ENCODE measurements around the gene TSPAN9. TPM values are rescaled to one million over a fixed set of nuclear protein-coding genes. Genes with fewer than 3 reads are reported as not detected.

TSPAN9 gene
- polyA plus RNA-seq, 4 donors, result 79.9 to 98.9 (median 89.6) TPM

DNA sequence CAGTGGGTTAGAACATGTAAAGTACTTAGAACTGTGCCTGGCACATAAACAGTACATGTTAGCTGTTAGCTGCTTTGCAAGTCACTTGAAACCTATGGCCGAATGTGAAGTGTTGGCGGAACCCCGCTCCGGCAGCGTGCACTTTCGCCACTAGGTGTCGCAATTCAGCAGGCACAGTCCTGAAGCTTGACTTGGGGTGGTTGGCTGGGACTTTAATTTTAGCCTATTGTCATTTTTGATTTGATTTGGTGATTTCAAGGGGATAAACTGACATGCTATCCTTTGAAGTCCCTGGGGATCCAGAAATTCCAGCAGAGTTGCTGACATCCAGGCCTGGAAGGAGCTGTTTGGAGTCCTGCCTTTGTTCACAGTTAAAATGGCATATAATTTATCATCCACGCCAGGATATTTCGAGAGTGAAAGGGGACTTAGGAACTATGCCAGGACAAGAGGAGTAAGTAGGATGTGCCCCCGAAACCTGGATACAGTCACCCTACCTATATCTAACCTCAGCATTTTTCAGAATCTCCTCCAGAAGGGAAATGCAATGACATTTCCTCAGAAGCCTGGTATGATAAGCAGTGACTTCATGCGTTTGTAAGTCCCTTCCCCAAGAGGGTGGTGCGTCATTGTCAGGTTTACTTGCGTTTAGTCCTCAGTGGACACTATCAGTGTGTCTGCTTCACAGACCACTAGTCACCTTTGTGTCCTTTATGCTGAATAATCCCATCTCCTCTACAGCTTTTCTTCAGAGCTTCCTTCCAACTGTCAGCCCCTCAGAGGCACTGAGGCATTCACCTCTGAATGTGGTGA is 3.5 kb upstream of the TSPAN9 start:
- peak in 2 of 4 donors; percentile 57 to 78 for DNase-seq (ENCODE audit: low read depth in 4 of 4, low spot score in 3 of 4)

DNA sequence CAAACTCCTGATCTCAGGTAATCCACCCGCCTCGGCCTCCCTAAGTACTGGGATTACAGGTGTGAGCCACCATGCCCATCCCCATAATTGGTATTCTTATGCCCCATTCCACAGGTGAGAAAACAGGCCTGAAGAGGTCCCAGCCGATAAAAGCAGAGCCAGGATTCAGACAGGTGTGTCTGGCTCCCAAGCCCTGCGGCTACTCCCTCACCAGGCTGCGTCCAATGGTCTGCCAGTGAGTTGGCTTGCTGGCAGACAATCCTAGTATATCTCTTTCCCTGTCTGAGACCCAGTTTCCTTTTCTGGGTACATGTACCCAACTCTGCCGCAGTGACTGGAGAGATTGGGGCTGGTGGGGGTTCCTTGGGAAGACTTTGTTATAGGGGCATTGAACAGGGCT is 1.9 kb upstream of the TSPAN9 start:
- DNase-seq (ENCODE audit: low read depth in 4 of 4, low spot score in 3 of 4), result no peak

DNA sequence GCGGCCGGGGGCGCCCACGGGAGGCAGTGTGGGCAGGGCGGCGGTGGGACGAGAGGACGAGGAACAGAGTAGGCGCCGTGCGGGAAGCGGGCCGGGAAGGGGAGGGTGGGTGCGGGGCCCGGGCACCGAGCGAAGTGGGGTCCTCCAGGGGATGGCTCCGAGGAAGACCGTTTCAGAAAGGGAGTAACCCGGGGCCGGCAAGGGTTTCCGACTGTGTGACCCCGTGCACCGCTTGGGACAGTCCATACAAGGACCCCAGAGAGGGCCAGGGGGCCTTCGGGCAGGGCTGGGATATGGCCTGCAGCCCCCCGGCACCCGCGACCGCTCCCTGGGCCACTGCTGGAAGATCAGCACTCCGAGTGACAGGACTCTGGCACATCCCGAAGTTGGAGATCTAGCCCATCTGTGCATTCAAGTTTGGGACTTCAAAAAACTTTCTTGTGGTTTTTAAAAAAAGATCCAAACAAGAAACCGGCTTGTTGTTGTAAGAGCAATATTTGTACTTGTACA is 448 bp downstream of the TSPAN9 start:
- DNase-seq (ENCODE audit: low read depth in 4 of 4, low spot score in 3 of 4), result no peak

DNA sequence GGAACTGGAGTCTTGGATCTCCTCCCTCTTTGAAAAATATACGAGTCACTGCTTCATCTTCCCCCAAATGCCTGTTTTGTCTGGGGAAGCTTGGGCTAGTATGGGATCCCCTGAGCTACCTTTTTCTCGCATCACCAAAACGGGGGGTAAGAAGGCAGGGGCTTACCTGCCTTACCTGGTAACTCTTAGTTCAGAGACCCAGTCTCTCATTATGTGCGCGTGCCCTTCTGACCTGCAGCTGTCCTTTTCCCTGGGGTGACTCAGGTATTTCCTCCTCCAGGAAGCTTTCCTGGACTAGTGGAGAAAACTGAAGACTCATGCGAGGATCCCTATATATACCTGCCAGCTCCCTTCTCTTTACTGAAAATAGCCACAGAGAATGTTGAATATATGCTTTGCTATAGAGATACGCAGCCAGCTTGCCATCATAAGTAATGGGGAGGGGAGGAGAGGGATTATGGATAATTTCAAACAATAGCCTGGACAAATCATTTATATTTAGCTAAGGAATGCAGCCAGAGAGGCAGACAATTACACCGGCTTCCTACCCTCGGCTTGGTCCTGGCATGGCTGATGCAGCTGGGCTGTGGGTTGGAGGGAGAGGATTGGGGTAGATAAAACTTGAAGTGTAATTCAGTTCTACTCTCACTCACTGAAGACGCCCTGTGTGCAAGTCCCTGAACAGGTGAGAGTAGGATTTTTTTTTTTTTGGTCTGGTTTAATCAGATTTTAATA is 1.1 kb downstream of the TSPAN9 start:
- DNase-seq (ENCODE audit: low read depth in 4 of 4, low spot score in 3 of 4), result no peak

DNA sequence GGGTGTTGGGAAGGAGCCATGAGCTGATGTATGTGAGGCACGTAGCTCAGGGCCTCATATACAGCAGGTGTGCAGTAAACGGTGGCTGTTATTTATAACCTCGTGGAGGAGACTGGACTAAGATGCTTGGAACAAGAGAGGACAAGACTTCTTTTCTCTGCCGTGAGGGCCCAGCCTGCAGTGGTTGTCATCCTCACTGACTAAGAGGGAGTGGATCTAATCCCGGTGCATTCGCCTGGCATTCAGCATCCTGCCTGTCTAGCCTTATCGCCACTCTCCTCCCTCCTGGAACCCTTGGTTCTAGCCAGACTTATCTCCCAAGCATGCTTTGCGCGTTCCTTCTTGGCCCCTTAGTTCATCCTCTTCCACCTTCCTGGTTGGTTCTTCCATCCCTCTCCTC is 3.9 kb downstream of the TSPAN9 start:
- no peak for DNase-seq (ENCODE audit: low read depth in 4 of 4, low spot score in 3 of 4)

DNA sequence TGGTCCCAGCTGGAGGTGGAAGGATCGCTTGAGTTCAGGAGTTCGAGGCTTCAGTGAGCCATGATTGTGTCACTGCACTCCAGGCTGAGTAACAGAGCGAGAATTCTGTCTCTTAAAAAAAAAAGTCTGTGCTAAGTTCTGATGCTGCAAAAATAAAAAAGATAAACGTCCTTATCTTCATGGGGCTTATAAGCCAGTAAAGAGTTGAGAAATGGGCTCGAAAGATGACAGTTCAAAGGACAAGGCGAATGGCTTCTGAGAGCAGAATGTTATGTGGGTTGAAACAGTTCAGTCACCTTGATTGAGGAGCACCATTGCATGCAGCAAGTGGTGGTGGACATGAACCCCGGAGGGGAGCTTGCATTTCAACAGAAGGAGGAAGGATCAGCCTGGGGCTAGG is 4.7 kb downstream of the TSPAN9 start:
- DNase-seq (ENCODE audit: low read depth in 4 of 4, low spot score in 3 of 4), result no peak

DNA sequence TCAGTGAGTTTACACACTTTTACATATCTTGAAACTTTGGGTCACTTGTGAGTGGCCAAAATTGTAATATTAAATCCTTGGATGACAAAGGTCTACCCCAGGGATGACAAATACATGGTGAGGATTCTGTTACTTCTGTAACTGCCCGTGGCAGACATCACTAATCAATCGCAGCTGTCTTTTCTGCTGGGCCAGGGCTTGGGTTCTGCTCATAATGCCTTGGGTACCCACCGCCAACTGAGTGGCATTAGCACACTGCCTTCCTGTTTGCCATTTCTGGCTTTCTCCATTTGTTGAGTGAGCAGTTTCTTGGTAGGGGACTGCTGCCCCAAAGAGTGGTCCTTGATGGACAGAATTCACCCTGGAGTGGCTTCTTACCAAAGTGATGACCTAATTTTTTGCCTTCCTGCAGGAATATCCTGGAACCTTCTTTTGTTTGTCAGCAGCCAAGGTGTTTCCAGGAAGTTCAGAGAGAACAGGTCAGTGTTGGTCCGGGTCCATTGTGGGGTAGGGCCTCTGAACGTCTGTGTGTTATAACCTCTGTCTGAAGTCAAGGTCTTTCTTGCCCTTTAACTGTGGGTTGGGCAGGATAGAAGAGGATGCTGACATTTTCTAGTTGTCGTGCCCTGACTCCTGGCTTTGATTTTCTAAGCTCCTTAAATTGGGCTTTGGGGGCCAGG is 6.2 kb downstream of the TSPAN9 start:
- no peak for DNase-seq (ENCODE audit: low read depth in 4 of 4, low spot score in 3 of 4)

DNA sequence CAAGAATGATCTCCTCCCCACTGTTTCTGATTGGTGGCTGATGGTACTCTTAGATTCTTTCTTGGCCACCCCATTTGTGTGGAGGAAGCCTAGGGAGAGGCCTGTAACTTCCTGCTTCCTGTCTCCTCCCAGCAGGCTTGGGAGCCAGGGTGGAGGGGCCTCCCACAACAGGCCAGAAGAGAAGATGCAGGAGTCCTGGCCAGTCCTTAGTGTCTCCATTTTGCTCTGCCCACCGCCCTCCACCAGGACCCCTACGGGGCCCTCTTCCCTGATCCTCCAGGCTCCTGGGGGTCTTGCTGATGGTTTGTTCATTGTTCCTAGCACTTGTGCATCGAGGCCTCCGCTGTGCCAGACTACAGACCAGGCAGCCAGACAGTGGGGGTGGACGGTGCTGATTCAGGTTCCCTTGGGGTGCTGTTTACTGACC is 6.8 kb downstream of the TSPAN9 start:
- DNase-seq (ENCODE audit: low read depth in 4 of 4, low spot score in 3 of 4), result no peak

DNA sequence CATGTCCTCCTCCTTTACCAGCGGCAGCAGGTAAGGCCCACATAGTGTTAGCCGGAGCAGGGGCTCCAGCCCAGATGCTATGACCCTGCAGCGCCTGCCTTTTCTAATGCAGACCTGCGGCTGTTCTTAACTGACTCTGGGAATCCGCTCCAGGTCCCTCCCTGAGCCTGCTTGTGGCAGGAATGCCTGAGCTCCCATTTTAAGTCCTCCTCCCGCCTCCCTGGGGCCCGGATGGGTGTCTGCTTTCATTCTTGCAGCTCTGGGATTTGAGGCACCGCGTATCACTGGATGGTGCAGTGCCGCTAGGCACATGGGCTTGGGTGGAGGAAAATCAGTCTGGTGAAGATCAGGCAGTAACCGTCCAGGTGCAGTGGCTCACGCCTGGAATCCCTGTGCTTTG is 7.6 kb downstream of the TSPAN9 start:
- DNase-seq (ENCODE audit: low read depth in 4 of 4, low spot score in 3 of 4), result no peak

DNA sequence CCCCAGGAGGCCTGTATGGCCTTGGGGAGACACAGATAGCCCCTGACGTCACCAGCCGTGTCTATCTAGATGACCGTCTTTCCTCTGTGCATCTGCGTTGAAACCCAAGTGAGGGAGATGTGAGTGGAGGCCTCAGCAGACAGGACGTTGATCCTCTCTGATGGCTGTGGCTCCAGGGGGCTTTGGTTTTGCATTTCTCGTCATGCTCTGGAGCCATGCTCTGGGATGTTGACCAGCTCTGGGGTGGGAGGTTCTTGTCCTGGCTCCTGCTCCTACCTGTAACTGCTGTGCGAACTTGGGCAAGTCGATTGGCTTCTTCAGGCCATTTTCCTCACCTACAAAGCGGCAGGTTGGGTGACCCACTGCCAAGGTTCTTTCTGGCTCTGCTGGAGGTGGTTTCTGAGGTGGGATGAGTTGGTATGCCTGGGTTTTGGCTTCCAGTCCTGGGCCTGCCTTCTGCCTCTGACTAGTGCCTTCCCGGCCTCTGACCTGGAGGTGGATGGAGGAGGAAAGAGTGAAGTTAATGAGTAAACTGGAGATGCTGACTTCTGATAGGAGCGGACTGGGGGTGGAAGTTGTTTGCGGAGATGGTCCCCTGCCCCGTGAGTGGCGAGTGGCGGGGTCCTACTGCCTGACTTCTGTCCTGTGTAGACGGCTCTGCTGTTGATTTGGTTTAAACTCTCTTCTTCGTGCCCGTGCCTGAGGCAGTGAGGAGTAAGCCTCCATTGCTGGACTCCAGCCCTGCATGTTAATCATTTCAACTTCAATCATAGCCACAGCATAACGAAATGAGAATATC is 8.4 kb downstream of the TSPAN9 start:
- DNase-seq (ENCODE audit: low read depth in 4 of 4, low spot score in 3 of 4), result no peak

DNA sequence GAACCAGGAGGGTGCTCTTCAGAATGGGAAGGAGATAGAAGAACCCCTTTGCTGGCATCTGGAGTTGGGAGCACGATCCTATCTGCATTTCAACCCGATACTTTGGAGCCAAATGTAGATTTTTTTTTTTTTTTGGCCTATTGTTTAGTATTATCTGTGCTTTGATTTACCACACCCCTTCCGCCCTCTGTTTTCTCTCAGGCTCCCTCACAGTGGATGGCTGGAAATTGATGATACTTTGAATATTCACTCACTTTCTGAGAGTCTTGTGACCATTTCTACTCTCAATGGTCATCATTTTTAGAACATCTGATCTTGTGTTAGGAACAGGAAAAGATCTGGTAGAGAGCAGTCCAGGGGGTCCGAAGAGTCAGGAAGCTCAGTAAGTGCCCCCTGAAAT is 9.0 kb downstream of the TSPAN9 start:
- DNase-seq (ENCODE audit: low read depth in 4 of 4, low spot score in 3 of 4), result no peak

DNA sequence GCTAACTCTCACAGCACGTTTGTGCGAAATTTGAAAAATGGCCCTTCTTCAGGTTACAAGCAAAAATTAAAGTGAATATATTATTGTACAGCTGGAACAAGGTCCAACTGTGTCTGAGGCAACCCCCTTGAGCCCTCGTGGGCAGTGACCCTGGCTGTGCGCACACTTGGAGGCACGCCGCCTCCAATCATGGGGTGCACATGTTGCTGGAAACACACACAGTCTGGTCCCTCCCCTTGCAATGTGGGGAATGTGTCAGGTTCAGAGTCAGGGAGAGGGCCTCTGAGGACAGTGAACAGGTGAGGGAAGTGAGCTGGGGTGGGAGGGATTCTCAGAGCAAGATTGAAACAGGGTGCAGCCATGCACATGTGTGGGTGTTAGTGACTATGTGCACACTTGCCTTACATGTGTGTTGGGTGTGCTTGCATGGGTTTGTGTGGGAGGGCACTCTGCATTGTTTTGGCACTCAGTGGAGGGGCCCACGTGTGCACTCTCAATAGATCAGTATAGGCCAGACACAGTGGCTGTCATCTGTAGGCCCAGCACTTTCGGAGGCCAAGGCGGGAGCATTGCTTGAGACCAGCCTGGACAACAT is 9.6 kb downstream of the TSPAN9 start:
- DNase-seq (ENCODE audit: low read depth in 4 of 4, low spot score in 3 of 4), result no peak

DNA sequence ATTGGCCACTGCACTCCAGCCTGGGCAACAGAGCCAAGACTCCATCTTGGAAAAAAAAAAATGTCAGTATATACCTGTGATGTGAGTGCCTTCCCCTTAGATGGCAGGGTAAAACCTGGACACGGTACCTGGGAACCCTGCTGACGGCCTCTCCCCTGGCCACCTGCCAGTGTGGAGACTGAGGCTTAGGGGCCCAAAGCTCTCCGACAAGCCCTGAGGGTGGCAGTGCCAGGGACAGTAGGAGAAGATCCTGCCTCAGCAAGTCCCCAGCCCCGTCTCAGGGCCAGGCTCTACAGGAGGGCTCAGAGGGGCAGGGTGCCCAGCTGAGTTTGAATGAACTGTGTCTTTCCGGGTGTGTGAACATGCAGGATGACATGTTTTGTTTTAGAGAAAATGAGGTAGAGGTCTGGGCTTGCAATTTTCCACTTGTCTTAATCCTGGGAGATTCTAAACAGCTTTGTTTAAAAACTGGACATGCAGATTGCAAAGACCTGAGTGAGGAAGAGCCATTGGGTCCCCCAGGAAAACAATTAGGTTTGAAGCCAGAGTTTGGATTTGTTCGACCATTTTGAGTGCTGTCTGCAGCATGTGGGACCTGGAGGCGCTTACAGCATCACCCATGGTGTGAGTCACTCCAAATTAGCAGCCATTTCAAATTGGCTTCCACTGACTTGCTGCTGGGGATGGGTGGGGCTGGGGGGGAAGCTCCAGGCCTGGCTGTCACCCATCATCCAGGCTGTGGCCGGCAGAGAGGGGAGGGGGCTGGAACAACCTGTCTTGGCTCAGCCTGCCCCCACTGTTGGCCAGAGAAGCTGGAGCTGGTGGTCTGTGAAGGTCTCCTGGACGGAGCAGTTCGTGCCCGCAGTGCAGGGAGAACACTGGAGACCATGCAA is 10.8 kb downstream of the TSPAN9 start:
- DNase-seq (ENCODE audit: low read depth in 4 of 4, low spot score in 3 of 4), result no peak

DNA sequence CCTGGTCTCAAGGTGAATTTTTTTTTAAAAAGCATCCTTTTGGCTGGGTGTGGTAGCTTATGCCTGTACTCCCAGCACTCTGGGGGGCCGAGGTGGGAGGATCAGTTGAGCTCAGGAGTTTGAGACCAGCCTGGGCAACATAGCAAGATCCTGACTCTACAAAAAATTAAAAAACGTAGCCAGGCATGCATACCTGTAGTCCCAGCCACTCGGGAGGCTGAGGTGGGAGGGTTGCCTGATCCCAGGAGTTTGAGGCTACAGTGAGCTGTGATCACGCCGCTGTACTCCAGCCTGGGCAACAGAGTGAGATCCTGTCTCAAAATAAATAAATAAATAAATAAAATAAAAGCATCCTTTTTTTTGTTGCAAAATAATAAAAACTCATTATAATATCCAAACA is 12.4 kb downstream of the TSPAN9 start:
- no peak for DNase-seq (ENCODE audit: low read depth in 4 of 4, low spot score in 3 of 4)

DNA sequence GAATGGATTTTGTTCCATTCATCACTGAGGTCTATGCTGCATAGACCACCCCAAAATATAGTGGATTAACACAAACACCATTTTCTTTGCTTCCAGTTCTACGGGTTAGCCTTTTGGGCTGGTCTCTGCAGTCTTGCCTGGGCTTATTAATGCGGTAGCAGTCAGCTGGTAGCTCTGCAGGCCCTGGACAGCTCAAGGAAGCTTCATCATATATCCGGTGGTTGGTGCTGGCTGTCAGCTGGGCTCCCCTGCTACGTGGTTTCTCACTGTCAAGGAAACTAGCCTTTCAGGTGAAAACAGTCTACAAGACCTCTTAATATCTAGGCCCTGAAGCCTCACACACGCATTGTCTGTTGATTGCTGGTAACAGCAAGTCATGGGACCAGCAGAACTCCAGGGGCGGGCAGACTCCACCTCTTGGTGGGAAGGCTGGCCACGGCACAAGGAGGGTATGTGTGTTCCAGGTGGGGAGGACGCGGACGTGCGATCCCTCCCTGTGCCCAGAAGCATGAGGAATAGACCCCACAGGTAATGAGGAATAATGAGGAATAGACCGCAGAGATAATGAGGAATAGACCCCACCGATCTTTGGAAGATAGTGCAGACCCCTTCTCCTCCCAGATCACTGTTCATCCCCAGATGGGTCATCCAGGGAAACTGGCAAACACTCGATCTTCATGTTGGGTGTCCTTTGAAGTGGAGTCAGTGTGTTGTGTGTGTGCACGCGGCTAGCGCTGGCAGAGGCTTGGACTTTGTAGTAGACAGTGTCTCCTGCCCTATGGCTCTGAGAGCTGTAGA is 13.3 kb downstream of the TSPAN9 start:
- DNase-seq (ENCODE audit: low read depth in 4 of 4, low spot score in 3 of 4), result no peak

DNA sequence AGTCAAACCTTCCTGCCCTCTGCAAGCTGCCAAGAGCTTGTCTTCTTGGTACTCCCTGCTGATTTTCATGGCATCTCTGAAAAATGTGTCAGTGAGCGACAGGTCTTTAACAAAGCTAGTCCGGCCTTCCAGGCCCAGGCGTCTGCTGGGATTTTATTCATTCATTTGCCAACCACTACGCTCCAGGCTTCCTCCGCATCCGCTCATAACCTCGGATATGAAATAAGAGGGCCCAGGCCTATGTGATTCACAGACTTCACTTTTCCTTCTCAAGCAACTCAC is 13.8 kb downstream of the TSPAN9 start:
- DNase-seq (ENCODE audit: low read depth in 4 of 4, low spot score in 3 of 4), result no peak

DNA sequence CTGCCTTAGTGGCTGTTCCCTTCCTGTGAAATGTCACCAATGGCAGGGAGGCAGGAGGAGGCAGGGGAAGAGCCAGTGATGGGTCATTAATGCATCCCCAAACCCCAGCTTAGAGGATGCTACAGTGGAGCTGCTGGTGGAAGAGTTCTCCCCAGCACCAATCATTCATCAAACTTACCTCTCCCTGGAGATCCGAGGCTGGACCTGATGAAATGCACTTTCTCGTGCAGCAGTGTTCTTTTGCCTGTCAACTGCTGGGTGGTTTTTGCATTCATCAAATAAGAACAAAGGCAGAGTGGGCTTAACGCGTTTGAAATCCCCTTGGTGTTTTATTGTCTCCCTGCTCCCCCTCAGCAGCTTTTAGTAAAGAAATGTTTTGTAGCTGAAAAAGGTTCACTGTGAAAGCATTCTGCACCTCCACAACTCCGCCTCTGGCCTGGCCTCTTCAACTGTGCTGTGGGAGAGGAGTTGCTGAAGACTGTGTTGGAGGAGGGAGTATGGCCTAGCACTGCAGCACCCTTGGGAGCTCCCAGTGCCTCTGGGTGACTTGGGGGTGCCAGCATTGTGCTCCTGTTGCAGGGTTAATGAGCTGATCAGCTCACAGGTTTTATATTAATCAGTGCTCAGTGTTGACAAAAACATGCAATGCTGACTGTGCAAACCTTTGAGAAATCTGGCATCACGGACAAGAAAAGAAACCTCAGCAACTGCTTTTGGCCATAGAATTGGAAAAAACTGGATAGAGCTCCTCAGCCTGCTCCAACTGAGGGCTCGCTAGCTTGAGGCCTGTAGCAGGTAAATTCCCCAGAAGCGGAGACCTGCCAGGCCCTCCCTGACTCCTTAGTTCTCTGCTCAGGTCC is 14.4 kb downstream of the TSPAN9 start:
- no peak for DNase-seq (ENCODE audit: low read depth in 4 of 4, low spot score in 3 of 4)

DNA sequence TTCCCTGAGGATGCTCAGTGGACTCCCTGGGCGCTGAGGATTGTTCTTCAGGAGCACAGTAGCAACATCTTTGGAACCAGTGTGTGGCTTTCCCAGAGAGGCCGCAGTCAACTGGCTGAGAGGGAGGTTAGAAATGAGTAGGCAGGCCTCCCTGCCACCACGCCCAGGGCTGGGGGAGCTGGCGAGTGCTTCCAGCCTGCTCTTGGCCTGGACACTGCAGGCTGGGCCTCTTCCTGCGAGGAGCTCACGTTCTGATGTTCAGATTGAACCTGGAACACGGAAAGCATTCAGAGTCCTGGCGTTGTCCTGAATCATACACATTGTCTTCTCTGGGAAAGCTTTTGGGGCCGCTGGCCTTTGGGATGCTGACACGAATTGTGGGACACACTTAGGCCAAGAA is 15.6 kb downstream of the TSPAN9 start:
- no peak for DNase-seq (ENCODE audit: low read depth in 4 of 4, low spot score in 3 of 4)

Data from left renal pelvis (tissue), 4 donors.